ENCODE measurements around the gene RGS10.

RGS10 gene

DNA sequence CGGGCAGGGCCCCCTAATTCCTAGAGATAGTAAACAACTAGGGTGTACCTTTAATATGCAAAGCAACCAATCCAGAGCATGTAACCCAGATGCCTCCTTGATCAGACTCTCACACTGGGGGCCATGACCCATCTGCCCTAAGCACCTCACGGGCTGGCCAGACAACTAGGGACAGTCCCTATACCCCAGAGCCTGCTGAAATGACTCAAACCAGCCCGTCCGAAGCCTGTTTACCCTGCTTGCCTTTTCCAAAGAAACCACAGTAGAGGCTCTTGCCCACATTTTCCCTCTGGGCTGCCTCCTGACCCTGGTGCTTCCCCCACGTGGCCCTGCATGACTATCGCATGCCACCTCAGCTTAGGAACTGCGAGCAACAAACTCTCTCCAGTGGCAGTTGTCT, 46.2 kb downstream of the RGS10 start:
- no peak for DNase-seq (ENCODE audit: low read depth)

DNA sequence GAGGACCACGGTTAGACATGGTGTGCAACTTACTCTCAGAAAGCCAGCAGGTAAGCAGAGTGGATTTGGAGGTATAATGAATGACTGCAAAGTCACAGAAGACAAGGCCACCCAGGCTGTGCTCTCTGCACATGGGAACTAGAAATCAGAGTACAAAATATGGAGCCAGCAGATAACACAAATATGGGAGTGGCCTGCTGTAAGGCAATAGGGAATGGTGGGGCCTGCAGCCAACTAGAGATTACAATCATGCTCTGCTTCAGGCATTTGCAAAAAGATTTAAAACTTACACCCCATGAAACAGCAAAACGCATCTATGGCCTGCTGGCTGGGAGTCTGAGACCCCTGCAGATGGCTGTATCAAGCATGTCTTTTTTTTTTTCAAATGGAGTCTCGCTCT, 47.0 kb downstream of the RGS10 start:
- no peak for DNase-seq (ENCODE audit: low read depth)

DNA sequence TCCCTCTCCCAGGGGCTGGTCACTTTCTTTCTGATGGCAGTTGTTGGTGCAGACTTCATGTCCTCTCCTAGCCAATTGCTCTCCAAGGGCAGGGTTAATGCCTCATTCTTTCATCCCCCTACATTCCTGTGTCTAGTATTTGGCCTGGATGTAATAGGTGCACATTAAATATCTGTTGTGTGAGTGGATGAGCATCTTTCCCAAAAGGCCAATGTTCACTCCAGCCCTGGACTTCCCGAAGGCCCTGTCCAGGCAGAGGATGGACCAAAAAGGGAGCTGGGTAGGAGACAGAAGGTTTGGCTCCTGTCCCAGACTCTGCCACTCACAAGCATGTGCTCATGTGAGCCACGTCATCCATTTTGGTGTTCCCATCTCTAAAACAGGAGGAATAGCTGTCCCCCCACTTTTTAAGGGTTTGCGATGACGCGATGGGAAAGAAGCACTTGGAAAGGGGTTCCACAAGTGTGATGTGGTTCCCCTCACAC, 47.5 kb downstream of the RGS10 start:
- DNase-seq (ENCODE audit: low read depth) = no peak

DNA sequence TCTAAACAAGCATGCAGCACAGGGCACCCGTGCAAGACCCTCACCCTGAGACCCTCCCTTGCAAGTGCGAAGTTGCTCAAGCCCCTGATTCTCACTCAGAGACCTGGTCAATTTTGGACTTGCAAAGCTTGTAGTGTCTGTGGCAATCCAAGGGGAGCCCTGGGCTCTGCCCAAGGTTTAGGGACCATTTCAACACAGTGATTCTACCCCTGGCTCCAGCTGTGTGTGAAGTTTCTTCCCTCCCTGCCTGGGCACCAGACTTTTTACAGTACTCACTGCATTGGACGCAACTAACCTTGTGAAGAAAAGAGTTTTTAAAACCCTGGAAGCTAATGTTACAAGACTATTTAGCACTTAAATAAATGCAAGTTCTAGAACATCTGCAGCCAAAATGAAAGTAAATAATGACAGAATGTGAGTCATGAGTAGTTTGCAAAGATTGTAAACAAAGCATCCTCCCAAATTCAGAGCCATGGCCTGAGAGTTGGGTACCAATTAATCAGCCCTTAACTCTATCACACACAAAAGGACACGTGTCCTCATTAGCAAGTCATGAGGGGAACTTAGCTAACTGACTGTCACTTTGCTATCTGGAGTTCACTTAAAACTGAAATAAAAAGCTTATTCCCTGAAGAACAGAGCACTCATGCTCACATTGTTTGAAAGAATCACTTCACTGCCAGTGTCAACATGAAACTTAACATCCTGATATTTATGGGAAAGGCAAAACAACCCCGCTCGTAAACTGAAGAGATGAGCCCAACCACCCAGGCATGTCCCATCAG, 48.1 kb downstream of the RGS10 start:
- no peak for DNase-seq (ENCODE audit: low read depth)

GRCh38 chr10:119493155-119493554, 49.4 kb downstream of the RGS10 start:
- DNase-seq (ENCODE audit: low read depth) = no peak

GRCh38 chr10:119491966-119492757, 50.4 kb downstream of the RGS10 start:
- DNase-seq (ENCODE audit: low read depth) = no peak

- DNase-seq (ENCODE audit: low read depth) = no peak
These were observed 52.6 kb downstream of the RGS10 start for GRCh38 chr10:119489991-119490326.

DNA sequence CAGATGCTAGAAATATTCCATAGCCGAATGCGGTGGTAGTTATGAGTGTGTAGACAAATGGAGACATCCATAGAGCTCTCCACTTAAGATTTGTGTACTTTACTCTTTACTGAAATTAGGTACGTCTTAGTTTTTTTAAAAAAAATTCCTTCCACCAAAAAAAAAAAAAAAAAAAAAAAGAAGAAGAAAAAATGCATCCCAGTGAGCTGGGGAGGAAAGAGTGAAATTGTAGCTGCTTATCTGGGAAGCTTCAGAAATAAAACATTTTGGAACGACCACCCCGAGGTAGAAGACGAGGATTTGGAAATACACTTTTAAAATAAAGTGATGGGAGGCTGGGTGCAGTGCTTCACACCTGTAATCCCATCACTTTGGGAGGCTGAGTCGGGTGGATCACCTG, 53.8 kb downstream of the RGS10 start:
- no peak for DNase-seq (ENCODE audit: low read depth)

DNA sequence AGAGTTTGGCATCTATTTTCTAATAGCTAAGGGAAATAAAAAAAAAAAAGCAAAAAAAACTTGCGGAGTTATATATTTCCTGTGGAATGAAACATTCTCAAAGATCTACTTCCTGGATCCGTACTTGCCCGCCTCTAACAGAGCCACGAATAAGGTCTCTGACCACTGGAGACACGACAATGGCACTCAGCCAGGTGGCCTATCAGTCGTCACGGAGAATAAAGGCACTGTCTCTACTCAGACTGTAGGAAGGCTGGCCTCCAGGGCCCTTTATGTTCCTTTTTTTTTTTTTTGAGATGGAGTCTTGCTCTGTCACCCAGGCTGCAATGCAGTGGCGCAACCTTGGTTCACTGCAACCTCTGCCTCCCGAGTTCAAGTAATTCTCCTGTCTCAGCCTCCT, 58.7 kb downstream of the RGS10 start:
- no peak for DNase-seq (ENCODE audit: low read depth)

DNA sequence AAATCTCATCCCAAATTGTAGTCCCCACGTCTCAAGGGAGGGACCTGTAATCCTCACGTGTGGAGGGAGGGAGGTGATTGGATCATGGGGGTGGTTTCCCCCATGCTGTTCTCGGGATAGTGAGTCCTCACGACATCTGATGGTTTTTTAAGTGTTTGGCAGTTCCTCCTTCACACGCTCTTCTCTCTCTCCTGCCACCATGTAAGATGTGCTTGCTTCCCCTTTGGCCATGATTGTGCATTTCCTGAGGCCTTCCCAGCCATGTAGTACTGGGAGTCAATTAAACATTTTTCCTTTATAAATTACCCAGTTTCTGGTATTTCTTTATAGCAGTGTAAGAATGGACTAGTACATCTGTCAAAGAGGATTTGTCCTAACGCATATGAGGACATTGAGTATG, 59.5 kb downstream of the RGS10 start:
- DNase-seq (ENCODE audit: low read depth) = no peak

GRCh38 chr10:119481781-119482426, 60.6 kb downstream of the RGS10 start:
- no peak for DNase-seq (ENCODE audit: low read depth)

- DNase-seq (ENCODE audit: low read depth) = no peak
These were observed 61.9 kb downstream of the RGS10 start for GRCh38 chr10:119480667-119481066.

DNA sequence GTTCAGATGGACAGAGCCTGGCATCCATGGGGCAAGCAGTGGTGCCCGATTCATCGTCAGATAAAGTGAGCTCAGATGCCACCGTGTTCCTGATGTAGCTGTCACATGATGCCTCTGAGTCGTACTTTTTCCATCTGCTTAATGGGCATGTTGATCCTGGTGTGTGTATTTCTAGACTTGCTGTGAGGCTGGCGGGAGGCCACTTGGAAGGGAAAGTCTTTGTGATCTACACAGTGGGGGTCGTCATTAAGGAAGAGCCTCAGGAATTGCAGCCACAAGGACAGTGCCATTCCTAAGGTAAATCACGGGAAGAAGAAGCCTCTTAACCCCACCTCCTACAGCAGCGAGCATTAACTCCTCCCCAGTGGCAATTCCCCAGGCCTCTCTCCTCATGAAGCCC, 63.0 kb downstream of the RGS10 start:
- DNase-seq (ENCODE audit: low read depth) = no peak

- DNase-seq (ENCODE audit: low read depth) = no peak
These were observed 63.6 kb downstream of the RGS10 start for GRCh38 chr10:119478811-119479341.

DNA sequence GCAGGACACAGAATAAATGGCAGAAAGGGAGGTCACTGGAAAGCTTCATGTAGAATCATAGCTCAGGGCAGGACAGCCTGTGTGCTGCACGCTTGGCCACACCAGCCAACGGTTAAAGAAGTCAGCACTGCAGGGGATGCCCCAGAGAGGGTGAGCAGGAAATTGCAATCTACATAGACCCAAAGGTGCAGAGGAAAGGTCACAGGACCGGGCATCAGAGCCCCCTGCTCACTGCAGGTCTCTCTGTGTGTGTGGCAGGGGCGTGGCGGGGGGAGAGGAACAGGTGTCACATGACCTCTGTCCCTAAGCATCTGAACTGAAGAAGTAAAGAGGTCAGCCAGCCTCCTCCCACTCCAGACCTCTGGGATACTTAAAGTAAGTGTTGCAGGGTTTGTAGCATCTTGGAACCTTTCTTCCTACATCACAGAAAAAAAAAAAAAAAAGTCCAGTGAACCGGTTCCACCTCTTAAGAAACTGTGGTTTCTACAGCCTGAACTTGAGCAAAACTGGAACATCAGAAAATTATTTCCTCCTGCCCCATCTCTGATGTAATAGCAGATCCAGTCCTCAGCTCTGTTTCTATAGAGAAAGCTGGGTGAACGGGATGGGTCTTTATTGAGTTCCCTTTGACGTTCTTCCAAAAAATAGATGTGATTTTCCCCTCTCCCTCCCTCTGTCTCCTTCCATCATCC, 64.3 kb downstream of the RGS10 start:
- DNase-seq (ENCODE audit: low read depth) = no peak

DNA sequence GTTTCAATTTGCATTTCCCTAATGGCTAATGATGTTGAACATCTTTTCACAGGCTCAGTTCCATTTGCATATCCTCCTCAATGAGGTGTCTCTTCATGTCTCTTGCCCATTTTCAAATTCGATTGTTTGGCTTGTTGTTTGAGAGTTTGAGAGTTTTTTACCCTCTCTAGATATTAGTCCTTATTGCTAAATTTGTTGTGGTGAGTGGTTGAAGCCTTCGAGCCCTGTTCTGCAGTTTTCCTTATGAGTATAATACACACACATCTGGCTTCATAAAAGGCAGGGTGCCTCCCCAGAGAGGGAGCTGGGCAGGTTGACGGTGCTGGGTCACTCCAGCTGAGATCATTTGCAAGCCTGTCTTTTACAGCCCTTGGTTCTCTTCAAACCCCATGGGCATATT, 65.1 kb downstream of the RGS10 start:
- DNase-seq (ENCODE audit: low read depth) = no peak

DNA sequence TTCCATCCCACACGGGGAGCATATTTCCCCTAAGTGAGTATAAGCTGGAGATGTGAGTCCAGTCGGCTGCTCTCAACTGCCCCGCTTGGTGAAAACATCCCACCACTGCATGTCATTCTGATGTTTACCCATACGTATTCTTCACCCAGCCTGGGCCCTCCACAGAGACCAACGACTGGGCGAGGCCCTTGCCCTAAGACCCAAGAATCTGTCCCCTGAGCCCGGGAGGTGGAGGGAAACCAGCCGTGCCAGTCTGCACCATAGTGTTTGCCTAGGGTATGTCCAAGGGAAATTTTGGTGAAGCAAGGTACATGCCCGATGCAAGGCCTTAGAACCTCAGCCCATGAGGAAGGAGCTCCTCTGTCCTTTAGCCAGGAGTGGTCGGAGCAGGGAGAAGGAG, 67.9 kb downstream of the RGS10 start:
- DNase-seq (ENCODE audit: low read depth) = no peak

DNA sequence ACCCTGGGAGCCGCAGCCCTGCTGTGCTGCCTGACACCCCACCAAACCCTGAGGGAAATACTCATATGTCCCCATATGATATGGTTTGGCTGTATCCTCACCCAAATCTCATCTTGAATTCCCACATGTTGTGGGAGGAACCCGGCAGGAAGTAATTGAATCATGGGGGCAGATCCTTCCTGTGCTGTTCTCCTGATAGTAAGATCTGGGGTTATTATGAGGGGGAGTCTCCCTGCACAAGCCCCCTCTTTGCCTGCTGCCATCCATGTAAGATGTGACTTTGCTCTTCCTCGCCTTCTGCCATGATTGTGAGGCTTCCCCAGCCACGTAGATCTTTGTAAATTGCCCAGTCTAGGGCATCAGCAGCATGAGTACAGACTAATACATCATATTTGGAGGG, 68.7 kb downstream of the RGS10 start:
- no peak for DNase-seq (ENCODE audit: low read depth)

DNA sequence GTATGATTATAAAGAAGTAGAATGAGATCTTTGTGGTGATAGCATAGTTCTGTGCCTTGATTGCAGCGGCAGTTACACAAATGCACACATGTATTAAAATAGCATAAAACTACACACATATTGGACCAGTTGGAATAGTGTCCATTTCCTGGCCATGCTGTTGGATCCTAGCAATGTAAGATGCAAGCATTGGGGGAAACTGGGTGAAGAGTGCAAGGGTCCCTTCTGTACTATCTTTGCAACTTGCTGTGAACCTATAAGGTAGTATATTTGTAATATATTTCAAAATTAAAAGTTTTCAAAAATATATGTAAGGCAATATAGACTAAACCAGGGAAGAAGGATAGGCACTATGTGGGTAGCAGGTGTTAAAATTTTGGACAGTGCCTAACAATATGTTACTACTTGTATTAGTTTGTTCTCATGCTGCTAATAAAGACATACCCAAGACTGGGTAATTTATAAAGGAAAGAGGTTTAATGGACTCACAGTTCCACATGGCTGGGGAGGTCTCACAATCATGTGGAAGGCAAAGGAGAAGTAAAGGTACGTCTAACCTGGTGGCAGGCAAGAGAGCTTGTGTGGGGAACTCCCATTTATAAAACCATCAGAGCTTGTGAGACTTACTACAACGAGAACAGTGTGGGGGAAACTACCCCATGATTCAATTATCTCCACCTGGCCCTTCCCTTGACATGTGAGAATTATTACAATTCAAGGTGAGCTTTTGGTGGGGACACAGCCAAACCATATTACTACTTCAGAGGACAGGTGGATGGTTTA, 71.4 kb downstream of the RGS10 start:
- no peak for DNase-seq (ENCODE audit: low read depth)

DNA sequence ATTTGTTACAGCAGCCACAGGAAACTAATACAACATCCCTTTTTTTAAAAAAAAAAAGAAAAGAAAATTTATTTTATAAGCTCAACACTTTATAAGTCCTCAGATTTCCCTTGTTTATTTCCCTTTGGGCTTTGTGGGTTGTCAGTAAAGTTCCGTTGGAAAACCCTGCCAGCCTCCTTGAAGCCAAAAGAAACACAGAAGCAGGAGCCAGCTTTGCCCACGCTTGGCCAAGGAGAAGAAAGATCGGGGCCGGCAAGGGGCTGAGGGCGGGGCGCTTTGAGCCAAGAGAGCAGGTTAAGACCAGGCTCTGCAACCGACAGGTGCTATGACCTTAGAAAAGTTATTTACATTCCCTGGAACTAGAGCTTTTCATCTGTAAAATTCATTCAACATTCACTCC, 72.7 kb downstream of the RGS10 start:
- no peak for DNase-seq (ENCODE audit: low read depth)

DNA sequence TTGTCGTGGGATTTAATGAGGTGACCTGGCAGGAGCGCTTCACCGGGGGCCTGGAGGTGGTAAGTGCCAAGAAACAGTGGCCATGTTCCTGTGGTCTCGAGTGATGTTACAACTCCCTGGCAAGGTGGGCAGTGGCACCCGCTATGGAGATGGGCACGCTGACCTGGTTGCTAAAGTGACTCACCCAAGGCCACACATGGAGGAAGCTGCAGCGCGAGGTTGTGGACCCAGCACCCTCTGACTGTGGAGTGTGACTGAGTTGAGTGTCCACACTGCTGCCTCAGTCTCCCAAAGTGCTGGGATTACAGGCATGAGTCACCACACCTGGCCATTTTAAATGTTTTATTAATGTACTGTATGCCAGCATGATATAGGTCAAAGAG, 73.2 kb downstream of the RGS10 start:
- DNase-seq (ENCODE audit: low read depth) = no peak
